HG02943 (cell line): Measurements from ENCODE around the gene BTG4.

ENCODE experiments used
- ATAC-seq: cut with Tn5 transposase; IDR thresholded peaks from one replicate; pipeline ENCODE4 v1.9.1; 2021; ENCODE audit warnings: mild to moderate bottlenecking, low read depth, moderate library complexity; ENCODE audit not compliant: unreplicated experiment

Gene BTG4

DNA sequence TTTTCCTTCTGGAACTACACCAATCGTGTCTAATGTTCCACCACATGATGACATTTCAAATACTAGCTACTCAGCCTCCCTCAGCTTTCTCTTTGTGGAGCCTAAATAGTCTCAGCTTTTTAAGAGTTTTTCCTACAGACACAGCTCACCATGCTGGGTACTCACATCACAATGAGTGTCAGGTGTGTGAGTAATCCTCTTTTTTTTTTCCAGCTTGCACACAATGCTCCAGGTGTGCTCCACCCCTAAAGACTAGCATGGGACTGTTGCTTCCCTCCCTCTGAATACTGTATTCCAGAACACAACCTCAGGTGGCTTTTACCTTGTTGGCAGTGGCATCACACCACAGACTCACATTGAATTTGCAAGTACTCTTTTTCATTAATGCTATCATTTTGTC lies 11.7 kb downstream of the BTG4 start:
- ATAC-seq = no peak

- no peak for ATAC-seq
Measured at GRCh38 chr11:111499483-111499882, 12.7 kb downstream of the BTG4 start.

DNA sequence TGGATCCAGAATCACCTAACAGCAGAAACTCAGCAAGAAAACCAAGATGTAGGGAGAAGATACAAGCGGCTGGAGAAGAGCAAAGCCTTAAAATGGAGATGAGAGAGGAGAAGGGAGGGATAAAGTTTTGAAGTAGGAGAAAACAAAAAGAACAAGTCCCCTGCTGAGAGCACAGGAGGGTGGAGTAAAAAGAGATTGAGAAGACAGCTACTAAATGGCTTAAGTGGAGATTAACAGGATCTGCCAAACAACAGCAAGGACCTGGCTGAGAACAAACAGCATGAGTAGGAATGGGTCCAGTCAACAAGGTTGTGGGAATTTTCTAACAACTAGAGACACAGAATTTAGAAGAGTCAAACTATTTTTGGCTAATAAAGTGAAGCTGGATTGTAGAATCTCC lies 18.1 kb downstream of the BTG4 start:
- no peak for ATAC-seq

- ATAC-seq = no peak
Measured at GRCh38 chr11:111490496-111490895, 21.7 kb downstream of the BTG4 start.

GRCh38 chr11:111483431-111483830 lies 28.8 kb downstream of the BTG4 start:
- no peak for ATAC-seq

GRCh38 chr11:111479666-111480065 lies 32.5 kb downstream of the BTG4 start:
- ATAC-seq = no peak

- ATAC-seq = no peak
Measured at GRCh38 chr11:111477898-111478297, 34.3 kb downstream of the BTG4 start.

GRCh38 chr11:111476956-111477355 lies 35.2 kb downstream of the BTG4 start:
- no peak for ATAC-seq

- ATAC-seq = no peak
Measured at GRCh38 chr11:111476366-111476765, 35.8 kb downstream of the BTG4 start.

DNA sequence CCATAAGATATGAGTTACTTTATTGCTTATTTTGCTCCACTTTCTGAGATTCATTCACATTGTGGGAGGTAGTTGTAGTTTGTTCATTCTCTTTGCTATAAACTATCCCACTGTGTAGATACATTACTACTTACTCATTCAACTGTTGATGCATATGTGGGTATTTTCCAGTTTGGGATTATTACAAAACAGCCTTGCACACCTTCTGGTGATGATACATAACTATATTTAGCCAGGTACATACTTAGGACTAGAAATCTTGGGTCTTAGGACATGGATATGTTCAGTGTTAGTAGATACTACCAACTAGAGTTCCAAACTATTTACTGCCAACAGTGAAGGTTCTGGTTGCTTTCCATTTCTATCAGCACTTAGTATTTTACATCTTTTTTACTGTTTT lies 37.8 kb downstream of the BTG4 start:
- no peak for ATAC-seq

GRCh38 chr11:111472228-111472627 lies 40.0 kb downstream of the BTG4 start:
- ATAC-seq = no peak

- no peak for ATAC-seq
Measured at GRCh38 chr11:111469200-111469599, 43.0 kb downstream of the BTG4 start.

- ATAC-seq = no peak
Measured at GRCh38 chr11:111466615-111467014, 45.6 kb downstream of the BTG4 start.

DNA sequence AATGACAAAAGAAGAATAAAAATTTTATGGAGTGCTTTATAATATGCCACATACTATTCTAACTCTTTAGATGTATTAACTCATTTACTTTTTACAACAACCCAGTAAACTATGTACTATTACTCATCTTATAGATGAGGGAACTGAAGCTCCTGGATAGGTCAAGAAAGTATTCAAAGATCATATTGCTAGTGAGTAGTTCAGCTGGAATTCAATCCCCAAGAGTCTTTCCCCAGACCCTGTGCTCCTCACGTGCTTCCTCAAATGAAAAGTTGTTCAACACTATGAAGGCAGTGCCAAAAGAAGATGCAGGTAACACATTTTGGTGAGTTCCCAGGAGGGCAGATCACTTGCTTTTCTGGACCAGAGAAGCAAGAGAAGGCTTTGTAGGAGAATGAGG lies 46.8 kb downstream of the BTG4 start:
- no peak for ATAC-seq

- no peak for ATAC-seq
Measured at GRCh38 chr11:111463276-111463675, 48.9 kb downstream of the BTG4 start.

GRCh38 chr11:111462329-111462728 lies 49.9 kb downstream of the BTG4 start:
- ATAC-seq = no peak

DNA sequence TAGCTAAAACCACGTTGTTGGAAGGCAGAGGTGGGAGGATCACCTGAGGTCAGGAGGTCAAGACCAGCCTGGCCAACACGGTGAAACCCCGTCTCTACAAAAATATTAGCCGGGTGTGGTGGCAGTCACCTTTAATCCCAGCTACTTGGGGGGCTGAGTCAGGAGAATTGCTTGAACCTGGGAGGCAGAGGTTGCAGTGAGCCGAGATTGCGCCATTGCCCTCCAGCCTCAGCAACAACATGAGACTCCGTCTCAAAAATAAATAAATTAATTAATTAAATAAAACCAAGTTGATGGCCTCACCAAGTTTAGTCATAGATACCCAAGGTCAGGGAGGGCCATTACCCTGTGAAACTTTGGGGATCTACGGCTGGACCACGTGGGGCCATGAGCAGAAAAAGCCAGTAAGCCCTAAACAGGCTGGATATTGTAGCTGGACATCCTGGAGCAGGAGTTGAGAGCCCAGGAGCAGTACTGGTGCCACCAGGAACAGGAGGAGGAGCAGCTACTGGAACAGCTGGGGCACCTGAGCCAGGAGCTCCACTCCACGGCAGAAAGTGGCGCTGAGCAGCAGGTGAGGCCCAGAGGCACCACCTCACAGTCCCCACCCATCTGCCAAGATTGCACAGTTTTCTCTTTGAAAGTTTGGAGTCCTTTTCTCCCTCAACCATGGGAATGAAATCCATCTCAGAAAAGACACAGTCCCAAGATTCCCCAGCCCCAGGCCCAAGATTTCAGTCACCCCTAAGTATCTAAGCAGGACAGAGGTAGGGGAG lies 50.5 kb downstream of the BTG4 start:
- ATAC-seq = no peak

DNA sequence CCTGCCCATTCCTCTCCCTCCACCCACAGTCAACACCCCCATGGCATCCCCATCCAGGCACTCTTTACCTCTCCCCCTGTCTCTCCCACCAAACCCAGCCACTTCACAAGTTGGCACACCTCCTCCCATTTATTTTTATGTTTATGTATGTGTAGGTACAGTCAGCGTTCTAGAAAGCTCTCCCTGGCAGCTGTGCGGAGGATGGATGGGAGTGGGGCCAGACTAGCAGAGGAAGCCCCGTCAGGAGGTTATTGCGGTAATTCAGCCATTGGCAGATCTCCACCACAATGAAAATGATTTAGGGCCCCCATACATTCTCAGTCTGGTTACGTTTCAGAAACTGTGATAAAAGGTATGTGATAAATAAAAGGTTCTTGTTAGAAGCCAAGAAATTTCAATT lies 51.3 kb downstream of the BTG4 start:
- ATAC-seq = no peak

DNA sequence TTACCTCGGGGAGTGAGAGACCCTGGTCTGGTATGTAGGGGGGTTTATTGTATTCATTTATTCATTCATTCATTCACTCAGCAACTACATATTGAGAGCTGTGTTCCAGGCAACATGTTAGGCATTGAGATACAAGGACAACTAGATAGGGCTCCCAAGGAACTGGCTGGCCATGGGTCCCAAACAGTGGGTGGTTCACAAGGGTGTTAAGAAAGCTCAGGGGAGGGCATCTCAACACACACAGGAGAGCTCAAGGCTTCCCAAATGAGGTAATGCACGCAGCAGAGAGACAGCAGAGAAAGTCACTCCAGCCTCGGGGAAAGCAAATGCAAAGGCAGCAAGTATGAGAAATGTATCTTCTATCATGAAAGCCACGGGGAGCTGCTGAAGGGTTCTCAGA lies 51.8 kb downstream of the BTG4 start:
- ATAC-seq = no peak

DNA sequence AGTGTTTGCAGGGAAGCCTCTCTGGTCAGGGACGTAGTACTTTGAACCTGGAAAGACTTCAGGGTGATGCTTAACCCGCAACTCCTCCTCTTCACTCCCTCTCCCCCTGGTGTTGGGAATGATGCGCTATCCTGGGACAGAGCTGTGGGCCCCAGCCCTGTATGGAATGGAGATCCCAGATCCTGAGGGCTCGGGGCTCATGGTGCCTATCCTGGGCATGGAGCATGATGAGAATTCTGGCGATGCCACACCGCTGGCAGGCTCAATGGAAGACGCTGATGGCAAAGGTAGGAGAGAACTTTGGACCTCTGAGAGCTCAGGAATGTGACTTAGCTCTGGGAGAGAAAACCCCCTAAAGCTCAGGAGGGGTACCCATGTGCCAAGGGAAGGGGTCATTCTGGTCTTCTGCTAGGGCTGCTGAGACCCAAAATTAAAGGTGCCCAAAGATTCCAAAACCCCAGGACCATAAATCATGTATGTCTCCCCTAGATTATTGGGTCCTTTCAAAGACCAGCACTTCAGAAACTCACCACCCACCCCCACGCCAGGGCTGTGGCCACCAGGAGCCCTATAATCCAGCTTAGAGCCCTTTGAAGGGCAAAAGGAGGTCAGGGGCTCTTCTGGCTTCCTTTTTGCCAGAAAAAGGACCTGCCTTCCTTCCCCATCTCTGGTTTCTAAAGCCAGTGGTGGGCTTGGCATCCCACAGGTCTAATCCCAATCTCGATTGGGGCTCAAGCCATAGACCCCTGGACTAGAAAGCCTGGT lies 52.5 kb downstream of the BTG4 start:
- ATAC-seq = no peak

DNA sequence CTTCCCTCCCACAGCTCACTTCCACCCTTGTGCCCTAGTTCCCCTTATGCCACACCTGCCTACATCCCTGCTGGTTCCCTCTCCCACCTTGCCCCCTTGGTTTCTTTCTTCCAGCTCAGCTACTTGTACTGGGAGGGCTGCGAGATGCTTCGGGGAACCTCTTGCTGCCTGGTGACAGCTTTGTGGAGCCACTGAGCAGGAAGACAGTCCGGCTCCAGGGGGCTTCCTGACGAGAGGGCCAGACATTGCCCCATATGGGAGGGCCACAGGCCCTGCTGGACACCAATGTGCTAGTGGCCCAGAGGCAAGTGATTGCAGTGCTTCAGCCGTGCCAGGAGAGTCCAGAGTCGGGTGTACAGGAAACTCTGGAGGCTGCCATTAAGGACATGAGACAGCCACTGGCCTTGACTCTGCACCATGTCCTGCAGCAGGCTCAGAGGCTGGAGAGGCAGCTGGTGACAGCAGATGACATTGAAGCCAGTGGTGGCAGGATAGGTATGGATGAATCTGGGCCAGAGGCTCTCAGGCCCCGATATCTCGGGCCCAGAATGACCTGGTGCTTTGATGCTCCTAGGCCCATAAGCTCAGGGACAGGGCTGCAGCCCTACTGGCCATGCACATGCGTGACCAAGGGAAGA lies 54.3 kb downstream of the BTG4 start:
- ATAC-seq = no peak
